ENCODE results near the gene HTR3C. TPM values are rescaled to one million over a fixed set of nuclear protein-coding genes. Genes with fewer than 3 reads are reported as not detected.
"Not testable (repeated sequence)": the region's sequence is repeated elsewhere in the genome, so short reads cannot be mapped to it uniquely, and the experiment has no call there.

Gene HTR3C
- total and polyA plus RNA-seq, 7 donors: 0.19 to 0.60 TPM; not detected in 5

- TF ChIP-seq POLR2AphosphoS5 (IDR thresholded peaks at IDR 0.05) (no peak), POLR2A (IDR thresholded peaks at IDR 0.05) (no peak), EP300 (IDR thresholded peaks at IDR 0.05) (no peak), CTCF (IDR thresholded peaks at IDR 0.05) (no peak)
- DNase-seq: no peak
- H3K27ac ChIP-seq: no peak overlapping the region
- no peaks in the 10 kb centered on the region for H3K4me1 ChIP-seq
- H3K27me3 ChIP-seq: no peaks in the 10 kb centered on the region
- H3K4me3 ChIP-seq: no peak overlapping the region
- H3K9me3 ChIP-seq: no peaks in the 10 kb centered on the region
- no peaks in the 10 kb centered on the region for H3K36me3 ChIP-seq
- 75 to 78% methylated on average over 2 of the region's 2 CpGs for WGBS, 2 donors
- intact Hi-C loops (cut with DNase I): no loop called here
These were observed 13.4 kb downstream of the HTR3C start for GRCh38 chr3:184066211-184066610.

GRCh38 chr3:184067573-184068055 lies 14.8 kb downstream of the HTR3C start:
- H3K4me1 ChIP-seq: no peaks in the 10 kb centered on the region
- no peaks in the 10 kb centered on the region for H3K36me3 ChIP-seq
- no peaks in the 10 kb centered on the region for H3K27me3 ChIP-seq
- no peaks in the 10 kb centered on the region for H3K9me3 ChIP-seq
- TF ChIP-seq POLR2AphosphoS5 (IDR thresholded peaks at IDR 0.05) (no peak), CTCF (IDR thresholded peaks at IDR 0.05) (no peak), POLR2A (IDR thresholded peaks at IDR 0.05) (no peak), EP300 (IDR thresholded peaks at IDR 0.05) (no peak)
- no peak overlapping the region for H3K4me3 ChIP-seq
- intact Hi-C loops (cut with DNase I): no loop called here
- no peak for DNase-seq
- 76 to 77% methylated on average over 6 of the region's 6 CpGs for WGBS, 2 donors
- no peak overlapping the region for H3K27ac ChIP-seq

- intact Hi-C loops (cut with DNase I): no loop called here
- H3K4me1 ChIP-seq: no peaks in the 10 kb centered on the region
These were observed 15.5 kb downstream of the HTR3C start for GRCh38 chr3:184068344-184068743.

GRCh38 chr3:184071142-184071541 lies 18.3 kb downstream of the HTR3C start:
- DNase-seq; H3K4me3 ChIP-seq; intact Hi-C loops (cut with DNase I); H3K27ac ChIP-seq; H3K36me3 ChIP-seq; H3K4me1 ChIP-seq; H3K27me3 ChIP-seq; H3K9me3 ChIP-seq: not testable (repeated sequence)
- 92 to 96% methylated on average over 7 of the region's 7 CpGs for WGBS, 2 donors

More at GRCh38 chr3:184068344-184068743, 15.5 kb downstream of the HTR3C start:
- Histone ChIP-seq H3K27me3 (no peaks in the 10 kb centered on the region), H3K9me3 (no peaks in the 10 kb centered on the region), H3K36me3 (no peaks in the 10 kb centered on the region), H3K27ac (no peak overlapping the region), H3K4me3 (no peak overlapping the region)
- DNase-seq: no peak
- 93% methylated on average over 5 of the region's 5 CpGs for WGBS, 2 donors
- TF ChIP-seq POLR2AphosphoS5 (IDR thresholded peaks at IDR 0.05) (no peak), POLR2A (IDR thresholded peaks at IDR 0.05) (no peak), CTCF (IDR thresholded peaks at IDR 0.05) (no peak), EP300 (IDR thresholded peaks at IDR 0.05) (no peak)

GRCh38 chr3:184073621-184074020 lies 20.8 kb downstream of the HTR3C start:
- Histone ChIP-seq H3K9me3 (no peaks in the 10 kb centered on the region), H3K27ac (no peak overlapping the region), H3K4me3 (no peak overlapping the region), H3K4me1 (no peaks in the 10 kb centered on the region), H3K36me3 (no peaks in the 10 kb centered on the region), H3K27me3 (no peaks in the 10 kb centered on the region)
- 85 to 88% methylated on average over 4 of the region's 4 CpGs for WGBS, 2 donors
- TF ChIP-seq POLR2AphosphoS5 (IDR thresholded peaks at IDR 0.05) (no peak), POLR2A (IDR thresholded peaks at IDR 0.05) (no peak), CTCF (IDR thresholded peaks at IDR 0.05) (no peak), EP300 (IDR thresholded peaks at IDR 0.05) (no peak)
- no peak for DNase-seq
- intact Hi-C loops (cut with DNase I): no loop called here
